Measurements from ENCODE around the gene OOSP3.
"Not testable (repeated sequence)": the region's sequence is repeated elsewhere in the genome, so short reads cannot be mapped to it uniquely, and the experiment has no call there.

- not testable (repeated sequence) for TF ChIP-seq CTCF, POLR2A (IDR thresholded peaks at IDR 0.05)
These were observed 27.2 kb upstream of the OOSP3 start for GRCh38 chr11:59851416-59851815.

Measured in esophagus squamous epithelium (tissue), 4 donors.